ENCODE data around the gene PTPN1. TPM values are rescaled to one million over a fixed set of nuclear protein-coding genes. Genes with fewer than 3 reads are reported as not detected.

PTPN1 gene
- polyA plus RNA-seq (2012; ENCODE audit: insufficient read length, low read depth) = 17.9 TPM

GRCh38 chr20:50509923-50510705, at the start of gene PTPN1:
Gene PTPN1 (plus strand): TSS chr20:50510383. CDS start chr20:50510528, 145 bp downstream.
- TF ChIP-seq SIN3A (IDR thresholded peaks at IDR 0.05; ENCODE audit: borderline replicate concordance, insufficient read depth, low read length) (peak; percentile 53; the same call in 1 of the 2 replicates), TAF1 (IDR thresholded peaks at IDR 0.05; ENCODE audit: borderline replicate concordance, insufficient read depth, low read length) (peak; percentile 89; the same call in 1 of the 2 replicates), POLR2AphosphoS5 (IDR thresholded peaks at IDR 0.05; ENCODE audit: low read depth, low read length) (peak; percentile 97), REST (IDR thresholded peaks at IDR 0.05; ENCODE audit: insufficient read depth in 1 of 2, low read depth in 2 of 2, low read length in 2 of 2) (no peak; a peak in 1 of 4 replicates), FOXP2 (optimal IDR thresholded peaks at IDR 0.05; ENCODE audit: borderline replicate concordance, extremely low read depth, extremely low read length, insufficient read depth) (peak; percentile 40)

- no peak for TF ChIP-seq FOXP2 (optimal IDR thresholded peaks at IDR 0.05; ENCODE audit: borderline replicate concordance, extremely low read depth, extremely low read length, insufficient read depth)
- TF ChIP-seq POLR2AphosphoS5 (IDR thresholded peaks at IDR 0.05; ENCODE audit: low read depth, low read length) = no peak
- TF ChIP-seq TAF1 (IDR thresholded peaks at IDR 0.05; ENCODE audit: borderline replicate concordance, insufficient read depth, low read length) = no peak
- no peak for TF ChIP-seq REST (IDR thresholded peaks at IDR 0.05; ENCODE audit: insufficient read depth in 1 of 2, low read depth in 2 of 2, low read length in 2 of 2)
- no peak for TF ChIP-seq SIN3A (IDR thresholded peaks at IDR 0.05; ENCODE audit: borderline replicate concordance, insufficient read depth, low read length)
Measured at GRCh38 chr20:50460608-50461267, 49.4 kb upstream of the PTPN1 start.

GRCh38 chr20:50462093-50462690, 48.0 kb upstream of the PTPN1 start:
- TF ChIP-seq SIN3A (IDR thresholded peaks at IDR 0.05; ENCODE audit: borderline replicate concordance, insufficient read depth, low read length) (no peak), FOXP2 (optimal IDR thresholded peaks at IDR 0.05; ENCODE audit: borderline replicate concordance, extremely low read depth, extremely low read length, insufficient read depth) (no peak), TAF1 (IDR thresholded peaks at IDR 0.05; ENCODE audit: borderline replicate concordance, insufficient read depth, low read length) (no peak), REST (IDR thresholded peaks at IDR 0.05; ENCODE audit: insufficient read depth in 1 of 2, low read depth in 2 of 2, low read length in 2 of 2) (no peak), POLR2AphosphoS5 (IDR thresholded peaks at IDR 0.05; ENCODE audit: low read depth, low read length) (no peak)

GRCh38 chr20:50464026-50464724, 46.0 kb upstream of the PTPN1 start:
- TF ChIP-seq TAF1 (IDR thresholded peaks at IDR 0.05; ENCODE audit: borderline replicate concordance, insufficient read depth, low read length) (no peak), REST (IDR thresholded peaks at IDR 0.05; ENCODE audit: insufficient read depth in 1 of 2, low read depth in 2 of 2, low read length in 2 of 2) (no peak), SIN3A (IDR thresholded peaks at IDR 0.05; ENCODE audit: borderline replicate concordance, insufficient read depth, low read length) (no peak), FOXP2 (optimal IDR thresholded peaks at IDR 0.05; ENCODE audit: borderline replicate concordance, extremely low read depth, extremely low read length, insufficient read depth) (no peak), POLR2AphosphoS5 (IDR thresholded peaks at IDR 0.05; ENCODE audit: low read depth, low read length) (no peak)
